HEK293 (cell line): ENCODE results near the gene SHROOM3.

ENCODE experiments used
- BCL11A ChIP-seq: fragments of 450-650 bp; formaldehyde crosslinking; IDR thresholded peaks from 2 replicates; pipeline ENCODE4 v1.5.1; 2016; ENCODE audit warnings: low read depth, missing biosample characterization, missing genetic modification characterization
- GLIS1 ChIP-seq: fragments of 450-650 bp; formaldehyde crosslinking; IDR thresholded peaks from 2 replicates; pipeline ENCODE4 v1.5.1; 2016; ENCODE audit warnings: missing biosample characterization, missing genetic modification characterization
- PBX3 ChIP-seq: sonication (generic); formaldehyde crosslinking; IDR thresholded peaks from 2 replicates; pipeline ENCODE4 v1.8.1; 2022; ENCODE audit warnings: mild to moderate bottlenecking, moderate library complexity, missing genetic modification reagents
- TCF7L2 ChIP-seq: IDR thresholded peaks from 2 replicates; pipeline ENCODE4 v1.6.1; 2011; ENCODE audit warnings: low read depth, mild to moderate bottlenecking, inconsistent platforms, low read length, moderate library complexity, borderline replicate concordance
- ZNF558 ChIP-seq: fragments of 450-650 bp; formaldehyde crosslinking; IDR thresholded peaks from 2 replicates; pipeline ENCODE4 v1.5.1; 2016; ENCODE audit warnings: missing biosample characterization, missing genetic modification characterization
- ZNF670 ChIP-seq: fragments of 450-650 bp; formaldehyde crosslinking; IDR thresholded peaks from 2 replicates; pipeline ENCODE4 v1.5.1; 2016; ENCODE audit warnings: missing biosample characterization, missing genetic modification characterization, low read depth
- TF ChIP-seq, protein P1 (sequence below): fragments of 450-650 bp; formaldehyde crosslinking; IDR thresholded peaks from 2 replicates; pipeline ENCODE4 v1.5.1; 2016; ENCODE audit warnings: missing biosample characterization, missing genetic modification characterization
- TF ChIP-seq, protein P2 (sequence below): fragments of 450-650 bp; formaldehyde crosslinking; IDR thresholded peaks from 2 replicates; pipeline ENCODE4 v1.5.0; 2017; ENCODE audit warnings: missing biosample characterization, missing genetic modification characterization, borderline replicate concordance

GRCh38 chr4:76717431-76717830 lies 282.4 kb downstream of the SHROOM3 start:
- TF ChIP-seq BCL11A (no peak), PBX3 (no peak), ZNF670 (tag by site-specific recombination) (no peak), TCF7L2 (no peak), ZNF558 (tag by site-specific recombination) (no peak), GLIS1 (tag by site-specific recombination) (no peak)
- TF ChIP-seq, protein P1, sequence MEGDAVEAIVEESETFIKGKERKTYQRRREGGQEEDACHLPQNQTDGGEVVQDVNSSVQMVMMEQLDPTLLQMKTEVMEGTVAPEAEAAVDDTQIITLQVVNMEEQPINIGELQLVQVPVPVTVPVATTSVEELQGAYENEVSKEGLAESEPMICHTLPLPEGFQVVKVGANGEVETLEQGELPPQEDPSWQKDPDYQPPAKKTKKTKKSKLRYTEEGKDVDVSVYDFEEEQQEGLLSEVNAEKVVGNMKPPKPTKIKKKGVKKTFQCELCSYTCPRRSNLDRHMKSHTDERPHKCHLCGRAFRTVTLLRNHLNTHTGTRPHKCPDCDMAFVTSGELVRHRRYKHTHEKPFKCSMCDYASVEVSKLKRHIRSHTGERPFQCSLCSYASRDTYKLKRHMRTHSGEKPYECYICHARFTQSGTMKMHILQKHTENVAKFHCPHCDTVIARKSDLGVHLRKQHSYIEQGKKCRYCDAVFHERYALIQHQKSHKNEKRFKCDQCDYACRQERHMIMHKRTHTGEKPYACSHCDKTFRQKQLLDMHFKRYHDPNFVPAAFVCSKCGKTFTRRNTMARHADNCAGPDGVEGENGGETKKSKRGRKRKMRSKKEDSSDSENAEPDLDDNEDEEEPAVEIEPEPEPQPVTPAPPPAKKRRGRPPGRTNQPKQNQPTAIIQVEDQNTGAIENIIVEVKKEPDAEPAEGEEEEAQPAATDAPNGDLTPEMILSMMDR: no peak
- TF ChIP-seq, protein P2, sequence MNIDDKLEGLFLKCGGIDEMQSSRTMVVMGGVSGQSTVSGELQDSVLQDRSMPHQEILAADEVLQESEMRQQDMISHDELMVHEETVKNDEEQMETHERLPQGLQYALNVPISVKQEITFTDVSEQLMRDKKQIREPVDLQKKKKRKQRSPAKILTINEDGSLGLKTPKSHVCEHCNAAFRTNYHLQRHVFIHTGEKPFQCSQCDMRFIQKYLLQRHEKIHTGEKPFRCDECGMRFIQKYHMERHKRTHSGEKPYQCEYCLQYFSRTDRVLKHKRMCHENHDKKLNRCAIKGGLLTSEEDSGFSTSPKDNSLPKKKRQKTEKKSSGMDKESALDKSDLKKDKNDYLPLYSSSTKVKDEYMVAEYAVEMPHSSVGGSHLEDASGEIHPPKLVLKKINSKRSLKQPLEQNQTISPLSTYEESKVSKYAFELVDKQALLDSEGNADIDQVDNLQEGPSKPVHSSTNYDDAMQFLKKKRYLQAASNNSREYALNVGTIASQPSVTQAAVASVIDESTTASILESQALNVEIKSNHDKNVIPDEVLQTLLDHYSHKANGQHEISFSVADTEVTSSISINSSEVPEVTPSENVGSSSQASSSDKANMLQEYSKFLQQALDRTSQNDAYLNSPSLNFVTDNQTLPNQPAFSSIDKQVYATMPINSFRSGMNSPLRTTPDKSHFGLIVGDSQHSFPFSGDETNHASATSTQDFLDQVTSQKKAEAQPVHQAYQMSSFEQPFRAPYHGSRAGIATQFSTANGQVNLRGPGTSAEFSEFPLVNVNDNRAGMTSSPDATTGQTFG: no peak
